Stimulated activated CD8-positive, alpha-beta memory T cell treated with anti-CD3 and anti-CD28 coated beads, Interleukin-15, amount 100 ng/mL, for 24 hours (primary cell): Measurements from ENCODE around the gene TRAK1.

Experiments used
- DNase-seq: peaks from one replicate; pipeline ENCODE4 v3.0.0-alpha.2; 2020; ENCODE audit warnings: low read depth

Gene TRAK1

DNA sequence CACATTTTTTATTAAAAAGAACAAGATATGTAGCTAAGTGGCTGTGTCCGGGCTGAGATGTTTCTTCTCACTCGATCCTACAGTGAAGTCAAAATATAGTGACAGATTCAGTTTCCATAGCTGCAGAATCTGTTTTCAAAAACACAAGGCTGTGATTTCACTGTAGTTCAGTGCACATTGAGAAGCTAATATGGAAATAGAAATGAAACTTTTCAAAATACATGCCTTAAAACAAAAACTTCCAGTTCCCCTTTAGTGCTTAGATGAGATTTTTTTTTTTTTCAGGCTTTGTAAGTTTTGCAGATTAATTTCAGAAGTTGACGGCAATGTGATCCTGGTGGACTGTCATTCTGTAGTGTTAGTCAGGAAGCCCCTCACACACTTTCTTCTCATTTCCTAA lies 23.8 kb upstream of the TRAK1 start:
- no peak for DNase-seq

GRCh38 chr3:42068303-42069088 lies 22.7 kb upstream of the TRAK1 start:
- no peak for DNase-seq

DNA sequence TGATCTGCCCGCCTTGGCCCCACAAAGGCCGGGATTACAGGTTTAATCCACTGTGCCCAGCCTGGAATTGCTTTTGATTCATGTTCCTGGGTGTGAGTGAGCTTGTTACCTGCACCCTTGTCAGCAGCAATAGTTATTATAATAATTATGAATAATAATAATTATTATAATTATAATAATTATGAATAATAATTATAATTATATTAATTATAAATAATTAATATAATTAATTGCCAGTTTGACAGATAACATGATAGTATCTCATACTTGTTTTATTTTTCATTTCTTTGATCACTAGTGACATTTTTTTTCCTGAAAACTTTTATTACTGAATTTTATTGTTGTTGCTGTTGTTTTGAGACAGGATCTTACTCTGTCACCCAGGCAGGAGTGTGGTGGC lies 21.1 kb upstream of the TRAK1 start:
- DNase-seq: no peak

GRCh38 chr3:42070524-42070923 lies 20.6 kb upstream of the TRAK1 start:
- DNase-seq: no peak

DNA sequence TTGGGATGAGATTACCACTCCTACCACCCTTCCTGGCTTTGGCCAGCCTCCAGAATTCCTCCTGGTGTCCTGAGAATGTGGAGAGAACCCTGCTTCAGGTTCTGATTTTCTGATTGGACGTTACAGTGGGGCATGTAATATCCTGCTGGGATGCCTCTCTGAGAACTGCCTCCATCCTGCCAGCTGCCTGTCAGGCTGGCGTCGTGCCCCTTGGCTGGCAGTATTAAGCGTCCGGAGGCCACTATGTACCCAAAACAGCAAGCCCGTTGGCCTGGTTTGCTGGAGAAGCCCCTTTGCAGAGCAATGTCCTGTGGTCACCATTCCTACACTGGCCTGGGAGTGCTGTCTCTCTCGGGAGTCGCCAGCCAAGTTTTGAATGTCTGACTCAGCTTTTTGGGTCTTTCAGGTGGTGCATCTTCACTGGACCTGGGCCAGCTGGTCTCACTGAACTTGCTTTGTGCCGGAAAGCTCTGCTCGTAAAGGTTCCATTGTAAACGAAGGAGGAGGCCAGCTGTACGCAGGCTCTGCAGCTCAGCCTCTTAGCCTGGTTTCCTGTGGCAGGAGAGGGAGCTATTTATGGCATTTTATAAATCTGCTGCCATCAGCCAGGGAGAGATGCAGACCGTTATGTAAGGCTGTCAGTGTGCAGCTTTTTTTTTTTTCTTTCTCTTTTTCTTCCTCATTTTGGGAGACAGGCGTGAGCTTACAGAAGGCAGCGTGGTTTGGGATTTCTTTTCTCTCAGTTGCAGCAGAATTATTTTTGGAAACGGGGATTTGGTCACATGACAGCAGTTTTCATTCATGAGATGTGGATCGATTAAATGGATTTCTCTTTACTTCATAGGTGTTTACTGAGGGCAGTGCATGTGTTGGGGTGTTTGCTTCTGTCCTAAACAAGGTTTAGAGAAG lies 19.0 kb upstream of the TRAK1 start:
- no peak for DNase-seq

GRCh38 chr3:42072831-42073301 lies 18.3 kb upstream of the TRAK1 start:
- no peak for DNase-seq

DNA sequence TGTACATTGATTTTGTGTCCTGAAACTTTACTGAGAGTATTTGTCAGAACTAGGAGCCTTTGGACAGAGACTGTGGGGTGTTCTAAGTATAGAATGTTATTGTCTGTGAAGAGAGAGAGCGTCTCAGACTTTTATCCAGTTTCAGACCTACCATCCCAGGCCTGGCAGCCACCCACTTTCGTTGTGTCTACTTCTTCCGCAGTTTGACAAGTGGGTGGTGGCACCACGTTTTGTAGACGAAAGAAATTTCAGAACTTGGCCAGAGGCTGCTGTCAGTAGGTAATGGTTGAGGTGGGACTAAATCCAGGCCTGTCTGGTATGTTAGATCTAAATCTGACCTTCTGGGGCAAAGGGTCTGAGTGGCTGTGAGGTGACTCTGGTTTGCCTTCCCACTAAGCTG lies 13.4 kb upstream of the TRAK1 start:
- no peak for DNase-seq

GRCh38 chr3:42078677-42079076 lies 12.5 kb upstream of the TRAK1 start:
- DNase-seq: no peak

DNA sequence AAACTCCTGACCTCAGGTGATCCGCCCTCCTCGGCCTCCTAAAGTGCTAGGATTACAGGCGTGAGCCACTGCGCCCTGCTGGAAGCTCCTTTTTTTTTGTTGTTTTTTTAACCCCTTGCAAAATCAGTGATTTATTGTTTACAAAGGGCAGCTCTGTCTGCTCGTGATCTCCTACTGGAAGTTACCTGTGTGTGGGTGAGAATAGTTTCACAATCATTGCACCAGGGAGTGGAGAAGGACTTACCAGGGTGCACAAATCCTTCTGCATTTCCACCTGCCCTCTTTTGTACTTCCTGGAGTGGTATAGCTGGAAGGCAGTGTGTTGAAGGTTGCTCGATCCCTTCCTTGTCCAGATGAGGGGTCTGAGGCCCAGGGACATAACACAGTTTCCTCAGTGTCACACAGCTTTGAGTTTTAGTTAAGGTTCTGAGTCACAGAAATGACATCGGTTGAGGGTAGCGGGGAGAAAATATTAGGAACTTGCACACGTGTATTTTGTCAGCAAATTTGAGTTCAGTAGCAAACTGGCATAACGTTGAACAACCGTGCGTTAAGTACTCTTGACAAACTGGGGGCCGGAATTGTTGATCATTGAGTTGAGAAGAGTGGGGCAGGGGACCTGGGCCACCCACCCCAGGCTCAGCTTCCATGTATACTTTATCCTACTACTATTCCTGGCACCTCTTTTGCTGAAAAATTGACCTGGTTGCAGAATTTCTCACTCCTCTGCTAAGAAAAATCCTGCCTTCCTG lies 11.3 kb upstream of the TRAK1 start:
- no peak for DNase-seq

- DNase-seq: no peak
These were observed 10.7 kb upstream of the TRAK1 start for GRCh38 chr3:42080453-42080872.

DNA sequence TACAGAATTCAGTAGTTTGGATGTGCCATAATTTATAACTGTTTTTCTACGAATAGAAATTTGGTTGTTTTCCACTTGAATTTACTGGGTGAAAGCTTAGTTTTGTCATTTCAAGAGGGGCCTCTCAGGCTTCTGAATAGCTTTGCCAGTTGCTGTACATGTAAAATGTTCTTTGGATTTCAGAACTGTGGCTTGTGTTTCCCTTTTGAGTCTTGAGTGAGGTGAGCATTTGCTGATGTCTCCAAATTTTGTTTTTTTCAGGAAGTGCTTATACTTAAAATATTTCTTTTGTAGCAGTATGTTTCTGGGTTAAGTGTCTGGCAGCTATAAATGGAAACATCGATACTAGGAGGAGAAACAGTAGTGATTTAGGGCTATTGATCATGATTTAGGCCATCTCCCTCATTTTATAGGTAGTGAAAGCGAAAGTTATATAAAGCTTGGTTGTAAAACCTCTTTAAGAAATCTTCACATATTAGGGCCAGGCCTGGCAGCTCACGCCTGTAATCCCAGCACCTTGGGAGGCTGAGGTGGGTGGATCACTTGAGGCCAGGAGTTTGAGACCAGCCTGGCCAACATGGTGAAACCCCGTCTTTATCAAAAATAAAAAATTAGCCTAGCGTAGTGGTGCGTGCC lies 9.2 kb upstream of the TRAK1 start:
- no peak for DNase-seq

- DNase-seq: no peak
These were observed 6.6 kb upstream of the TRAK1 start for GRCh38 chr3:42084586-42084985.

DNA sequence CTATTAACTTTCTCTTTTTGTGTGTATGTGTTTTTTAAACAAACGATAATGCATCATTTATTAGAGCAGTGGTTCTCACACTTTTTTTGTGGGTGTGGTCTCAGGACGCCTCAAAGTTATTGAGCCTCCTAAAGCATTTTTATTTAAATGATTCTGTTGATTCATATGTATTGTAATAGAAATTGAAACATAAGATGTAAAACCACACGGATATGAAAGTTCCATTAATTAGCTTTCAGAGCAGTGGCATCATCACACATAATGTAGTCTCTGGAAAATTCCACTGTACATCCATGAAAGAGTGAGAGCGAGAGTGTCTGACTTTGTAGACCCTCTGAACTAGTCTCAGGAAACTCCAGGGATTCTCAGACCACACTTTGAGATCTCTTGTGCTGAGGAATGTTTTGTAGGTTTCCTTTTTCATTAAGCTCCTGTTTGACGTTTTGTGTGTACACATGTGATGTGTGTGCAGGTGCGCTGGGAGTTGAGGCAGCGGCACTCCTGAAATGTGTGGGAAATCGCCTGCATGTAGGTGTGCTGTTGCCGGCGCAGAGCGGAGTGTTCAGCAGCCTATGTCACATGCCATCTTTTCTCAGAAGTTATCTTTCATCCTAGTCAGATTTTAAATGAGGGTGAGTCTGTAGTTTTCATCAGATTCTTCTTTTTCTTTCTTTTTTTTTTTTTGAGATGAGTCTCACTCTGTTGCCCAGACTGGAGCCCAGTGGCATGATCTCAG lies 5.3 kb upstream of the TRAK1 start:
- no peak for DNase-seq

- DNase-seq: no peak
These were observed 2.2 kb upstream of the TRAK1 start for GRCh38 chr3:42088803-42089530.

DNA sequence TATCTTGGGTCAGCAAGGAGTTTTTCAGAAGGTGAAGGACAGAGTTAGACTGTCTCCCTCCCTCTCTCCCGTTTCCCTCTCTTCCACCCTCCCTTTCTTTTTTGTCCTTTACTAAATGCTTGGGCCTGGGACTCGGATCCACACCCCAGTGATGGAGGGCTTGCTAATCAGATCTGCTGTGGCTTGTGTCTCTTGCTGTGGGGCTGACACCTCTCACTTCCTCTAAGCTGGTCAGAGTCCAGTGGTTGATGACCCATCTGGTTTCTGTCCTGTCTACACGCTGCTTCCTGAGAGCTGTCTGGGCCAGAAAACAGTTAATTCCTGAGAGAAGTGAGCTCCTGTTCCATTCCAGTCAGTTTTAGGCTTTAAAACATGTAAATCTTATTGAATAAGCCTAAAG lies 849 bp downstream of the TRAK1 start:
- no peak for DNase-seq

DNA sequence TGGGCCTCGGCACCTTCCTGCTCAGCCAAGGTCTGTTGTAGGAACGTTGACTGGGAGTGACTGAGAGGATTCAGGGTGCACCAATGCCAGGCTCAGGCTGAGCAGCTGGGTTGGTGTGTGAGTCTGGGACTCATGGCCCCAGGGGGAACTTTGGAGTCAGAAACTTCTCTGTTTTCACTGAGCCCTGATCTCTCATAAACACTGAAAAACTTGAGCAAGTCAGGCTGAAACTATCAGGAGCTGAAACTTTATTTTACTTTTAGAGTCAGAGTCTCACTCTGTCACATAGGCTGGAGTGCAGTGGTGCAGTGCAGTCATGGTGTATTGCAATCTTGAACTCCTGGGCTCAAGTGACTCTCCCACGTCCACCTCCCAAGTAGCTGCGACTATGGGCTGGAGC lies 3.0 kb downstream of the TRAK1 start:
- no peak for DNase-seq

- DNase-seq: no peak
These were observed 3.7 kb downstream of the TRAK1 start for GRCh38 chr3:42094691-42095391.

DNA sequence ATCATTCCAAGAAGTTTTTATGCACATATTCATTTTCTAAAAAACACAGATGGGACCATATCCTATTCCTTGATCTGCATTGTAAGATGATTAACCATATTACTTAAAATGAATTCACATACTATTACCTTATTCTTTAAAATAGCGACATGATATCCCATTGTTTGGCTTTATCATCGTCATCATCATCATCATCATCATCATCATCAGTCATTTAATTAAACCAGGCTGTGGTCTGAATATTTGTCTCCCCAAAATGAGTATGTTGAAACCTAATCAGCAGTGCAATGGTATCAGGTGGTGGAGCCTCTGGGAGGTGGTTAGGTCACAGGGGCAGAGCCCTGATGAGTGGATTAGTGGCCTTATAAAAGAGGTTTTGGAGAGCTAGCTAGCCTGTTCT lies 4.4 kb downstream of the TRAK1 start:
- no peak for DNase-seq

DNA sequence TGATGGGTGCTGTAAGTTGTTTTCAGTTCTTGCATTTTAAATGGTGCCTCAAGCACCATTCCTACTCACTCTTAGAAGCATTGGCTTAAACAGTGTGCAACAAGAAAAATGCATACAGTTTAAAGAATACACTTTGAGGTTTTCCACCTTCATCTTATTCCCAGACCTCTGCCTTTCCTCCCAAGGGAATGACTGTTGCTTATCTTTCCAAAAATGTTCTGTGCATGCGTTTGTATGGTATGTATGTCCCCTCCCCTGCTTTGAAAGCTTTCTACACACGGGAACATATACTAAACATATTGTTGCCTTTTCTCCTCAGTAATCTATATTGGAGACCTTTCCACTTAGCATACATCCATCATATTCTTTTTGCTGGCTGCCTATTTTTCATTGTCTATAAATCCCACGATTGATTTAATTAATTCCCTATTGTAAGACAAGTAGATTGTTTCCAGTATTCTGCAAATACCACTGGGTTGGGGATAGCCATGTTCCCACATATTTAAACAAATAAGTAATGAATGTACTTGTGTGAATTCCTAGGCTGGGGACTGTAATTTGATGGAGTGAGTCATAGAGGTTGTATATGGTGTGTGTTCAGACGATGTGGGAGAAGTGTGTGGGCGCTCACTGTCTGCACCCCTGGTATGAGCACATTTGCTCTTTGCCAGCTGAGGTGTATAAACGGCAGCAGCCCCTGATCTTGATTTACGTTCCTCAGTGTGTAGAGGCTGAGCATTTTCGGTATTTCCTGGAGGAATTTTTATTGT lies 5.8 kb downstream of the TRAK1 start:
- DNase-seq: no peak
